ENCODE results near the gene ZFYVE28.
A peak's percentile ranks its signal among the peaks of the same experiment; 100 is the strongest.

ZFYVE28 gene

GRCh38 chr4:2271279-2272025, 147.0 kb downstream of the ZFYVE28 start:
- no peak for DNase-seq (ENCODE audit: low read depth)

GRCh38 chr4:2270341-2271165, 147.9 kb downstream of the ZFYVE28 start:
- DNase-seq (ENCODE audit: low read depth), result no peak

DNA sequence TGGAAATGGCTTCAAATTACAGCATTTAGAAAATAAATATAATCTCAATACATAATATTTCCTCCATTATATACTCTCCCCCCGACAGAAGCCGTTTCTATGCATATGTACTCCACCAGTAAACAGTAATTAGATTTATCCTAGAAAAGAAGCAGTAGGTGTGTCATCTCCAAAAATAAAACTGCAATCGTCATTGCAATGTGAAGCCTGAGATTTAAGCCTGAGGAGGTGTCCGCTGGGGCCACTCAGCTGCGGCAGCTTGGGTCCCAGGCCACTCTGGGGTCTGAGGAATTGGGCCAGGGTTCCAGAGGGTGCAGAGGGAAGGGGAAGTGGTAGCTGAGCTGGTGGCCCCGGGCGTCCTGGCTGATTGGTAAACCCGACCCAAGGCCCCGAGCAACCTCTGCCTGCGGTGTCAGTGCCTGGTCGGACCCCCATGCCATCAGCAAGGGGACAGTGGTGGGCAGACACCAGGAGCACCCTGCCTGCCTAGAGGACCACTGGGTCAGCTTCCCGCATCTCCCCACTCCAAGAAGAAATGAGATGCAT, 148.8 kb downstream of the ZFYVE28 start:
- DNase-seq (ENCODE audit: low read depth), result no peak

DNA sequence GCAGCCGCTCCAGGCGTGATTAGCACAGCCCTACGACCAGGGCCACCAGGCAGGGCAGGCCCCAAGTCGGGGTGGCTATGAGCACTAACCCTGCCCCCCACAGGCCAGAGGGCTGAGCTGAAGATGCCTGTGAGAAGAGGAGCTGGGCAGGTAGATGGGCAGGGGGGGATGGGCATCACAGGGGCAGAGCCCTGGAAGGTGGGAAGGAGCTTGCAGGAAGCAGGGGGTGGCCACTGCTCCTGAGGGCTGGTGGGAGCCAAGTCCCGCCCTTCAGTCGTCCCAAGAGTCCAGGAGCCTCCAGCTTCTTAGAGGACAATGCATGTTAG, 149.3 kb downstream of the ZFYVE28 start:
- DNase-seq (ENCODE audit: low read depth), result no peak

GRCh38 chr4:2268357-2269205, 149.9 kb downstream of the ZFYVE28 start:
- no peak for DNase-seq (ENCODE audit: low read depth)

GRCh38 chr4:2267841-2268240, 150.6 kb downstream of the ZFYVE28 start:
- DNase-seq (ENCODE audit: low read depth), result no peak

- no peak for DNase-seq (ENCODE audit: low read depth)
Observed at GRCh38 chr4:2267320-2267811, 151.1 kb downstream of the ZFYVE28 start.

GRCh38 chr4:2266821-2267220, 151.6 kb downstream of the ZFYVE28 start:
- no peak for DNase-seq (ENCODE audit: low read depth)

GRCh38 chr4:2266181-2266580, 152.3 kb downstream of the ZFYVE28 start:
- DNase-seq (ENCODE audit: low read depth), result no peak

- no peak for DNase-seq (ENCODE audit: low read depth)
Observed at GRCh38 chr4:2265113-2266110, 153.0 kb downstream of the ZFYVE28 start.

DNA sequence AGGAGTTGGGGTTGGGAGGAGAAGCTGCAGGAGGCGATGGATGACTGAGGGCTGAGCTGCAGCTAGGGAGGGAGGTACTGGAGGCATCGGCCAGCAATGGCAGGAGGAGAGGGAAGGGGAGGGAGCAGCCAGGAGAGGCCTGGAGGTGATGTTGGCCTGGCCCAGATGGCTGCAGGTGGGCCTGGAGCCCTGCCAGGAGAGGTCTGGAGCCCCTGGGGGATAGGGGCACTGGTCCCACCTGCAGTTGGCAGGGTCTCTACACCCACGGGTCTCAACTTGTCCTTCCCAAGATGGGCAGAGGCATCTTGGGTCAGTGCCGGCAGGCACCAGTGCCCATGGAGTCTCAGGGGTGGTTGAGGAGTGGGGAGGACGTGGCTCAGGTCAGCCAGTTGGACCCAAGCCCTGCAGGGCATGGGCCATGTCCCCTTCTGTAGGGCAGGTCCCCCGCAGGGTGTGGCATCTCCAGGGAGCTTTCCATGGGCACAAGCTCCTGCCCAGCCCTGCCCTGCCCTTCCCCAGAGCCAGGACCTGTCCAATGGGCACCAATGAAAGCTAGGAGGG, 153.9 kb downstream of the ZFYVE28 start:
- no peak for DNase-seq (ENCODE audit: low read depth)

GRCh38 chr4:2263926-2264321, 154.5 kb downstream of the ZFYVE28 start:
- no peak for DNase-seq (ENCODE audit: low read depth)

DNA sequence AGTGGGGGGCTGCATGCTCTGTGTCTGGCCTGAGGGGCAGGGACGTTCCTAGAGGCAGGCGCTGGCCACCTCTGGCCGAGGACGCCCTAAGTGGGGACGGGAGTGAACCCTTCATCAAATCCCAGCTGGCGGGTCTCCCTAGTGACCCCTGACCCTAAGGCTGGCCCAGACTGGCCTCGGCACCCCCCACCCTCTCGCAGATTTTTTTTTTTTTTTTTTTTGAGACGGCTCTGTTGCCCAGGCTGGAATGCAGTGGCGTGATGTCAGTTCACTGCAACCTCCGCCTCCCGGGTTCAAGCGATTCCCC, 155.5 kb downstream of the ZFYVE28 start:
- no peak for DNase-seq (ENCODE audit: low read depth)

DNA sequence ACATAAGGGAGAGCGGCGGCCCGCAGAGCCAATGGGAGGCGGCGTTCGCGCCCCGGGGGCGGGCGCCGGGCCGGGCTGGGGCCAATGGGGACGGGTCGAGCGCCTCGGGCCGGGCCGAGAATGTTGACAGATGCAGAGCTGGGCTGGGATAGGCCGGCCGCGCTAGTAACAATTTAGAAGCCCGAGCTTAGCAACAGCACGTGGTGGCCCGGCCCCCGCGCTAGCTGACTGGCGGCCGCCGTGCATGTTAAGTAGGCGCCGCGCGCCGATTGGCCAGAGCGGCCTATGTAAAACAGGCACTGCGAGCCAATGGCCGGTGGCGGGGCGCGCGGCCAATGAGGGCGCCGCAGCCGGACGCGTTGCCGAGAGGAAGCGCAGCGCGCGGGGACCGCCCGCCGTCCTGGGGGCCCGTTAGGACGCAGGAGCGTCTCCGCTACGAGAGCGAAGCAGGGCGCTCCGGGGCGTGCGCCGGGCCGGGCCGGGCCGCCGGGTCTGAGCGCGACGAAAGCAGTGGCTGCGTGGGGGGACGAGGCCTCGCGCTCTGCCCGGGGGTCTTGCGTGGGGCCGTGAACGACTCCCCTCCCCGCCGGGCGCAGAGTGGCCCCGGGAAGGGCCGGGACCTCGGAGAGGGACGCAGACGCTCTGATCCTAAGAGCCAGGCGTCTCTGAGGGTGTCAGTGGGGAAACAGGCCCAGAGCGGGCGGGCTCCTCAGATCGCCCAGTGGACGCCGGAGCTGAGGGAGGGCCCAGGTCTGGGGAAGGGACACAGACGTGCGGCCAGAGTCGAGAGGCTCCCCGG, 156.1 kb downstream of the ZFYVE28 start:
- peak; percentile 98 for DNase-seq (ENCODE audit: low read depth)

DNA sequence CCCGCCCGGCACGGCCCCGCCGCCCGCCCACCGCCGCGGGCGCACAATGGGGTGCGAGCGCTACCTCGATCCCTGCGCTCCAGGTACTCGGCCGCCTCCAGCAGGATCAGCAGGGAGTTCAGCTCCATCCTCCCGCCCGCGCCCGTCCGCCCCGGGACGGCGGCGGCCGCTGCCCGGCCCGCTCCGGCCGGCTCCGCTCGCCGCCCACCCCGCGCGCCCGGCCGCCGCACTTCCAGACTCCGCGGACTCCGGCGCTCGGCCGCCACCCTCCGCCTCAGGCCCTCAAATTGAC, 156.6 kb downstream of the ZFYVE28 start, which contains the start of gene MXD4:
Gene MXD4, minus strand, starts transcription at position 257 of the 292 bp plus-strand sequence. Its CDS starts 129 bp downstream, at position 128.
- no peak for DNase-seq (ENCODE audit: low read depth)

GRCh38 chr4:2261110-2261852, 157.2 kb downstream of the ZFYVE28 start:
- DNase-seq (ENCODE audit: low read depth), result peak; percentile 50

DNA sequence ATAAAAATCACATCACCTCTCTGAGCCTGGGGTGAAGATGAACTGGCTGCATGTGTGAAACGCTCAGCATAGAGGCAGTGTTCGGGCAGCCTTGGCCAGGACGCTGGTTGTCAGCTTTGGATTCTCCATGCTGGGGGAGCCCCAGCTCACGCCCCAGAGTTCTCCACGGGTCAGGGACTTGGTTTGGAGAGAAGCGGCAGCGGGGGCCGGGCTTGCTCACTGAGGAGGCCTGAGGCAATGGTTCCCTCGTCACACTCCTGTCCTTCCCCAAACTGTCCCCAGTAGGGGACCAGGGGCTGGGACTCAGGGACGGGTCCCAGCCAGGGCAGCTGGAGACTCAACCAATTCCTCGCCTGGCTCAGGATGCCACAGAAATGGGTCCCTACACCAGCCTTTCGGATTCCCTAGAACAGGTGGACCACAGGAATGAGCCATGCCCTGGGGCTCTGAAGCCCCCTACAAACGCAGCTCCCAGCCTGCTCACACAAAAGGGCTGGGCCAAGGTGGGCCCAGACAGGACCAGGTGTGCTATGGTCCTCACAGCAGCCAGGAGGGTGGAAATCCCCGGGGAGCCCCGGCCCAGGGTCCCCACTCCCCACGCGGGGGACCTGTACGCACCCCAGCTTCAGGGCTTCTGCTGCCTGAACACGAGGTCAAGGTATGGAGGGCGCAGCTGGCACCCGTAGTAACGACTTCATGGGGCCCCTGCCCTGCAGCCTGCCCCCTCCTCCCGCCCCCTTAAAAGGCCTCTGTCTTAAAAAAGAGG, 157.9 kb downstream of the ZFYVE28 start:
- no peak for DNase-seq (ENCODE audit: low read depth)

DNA sequence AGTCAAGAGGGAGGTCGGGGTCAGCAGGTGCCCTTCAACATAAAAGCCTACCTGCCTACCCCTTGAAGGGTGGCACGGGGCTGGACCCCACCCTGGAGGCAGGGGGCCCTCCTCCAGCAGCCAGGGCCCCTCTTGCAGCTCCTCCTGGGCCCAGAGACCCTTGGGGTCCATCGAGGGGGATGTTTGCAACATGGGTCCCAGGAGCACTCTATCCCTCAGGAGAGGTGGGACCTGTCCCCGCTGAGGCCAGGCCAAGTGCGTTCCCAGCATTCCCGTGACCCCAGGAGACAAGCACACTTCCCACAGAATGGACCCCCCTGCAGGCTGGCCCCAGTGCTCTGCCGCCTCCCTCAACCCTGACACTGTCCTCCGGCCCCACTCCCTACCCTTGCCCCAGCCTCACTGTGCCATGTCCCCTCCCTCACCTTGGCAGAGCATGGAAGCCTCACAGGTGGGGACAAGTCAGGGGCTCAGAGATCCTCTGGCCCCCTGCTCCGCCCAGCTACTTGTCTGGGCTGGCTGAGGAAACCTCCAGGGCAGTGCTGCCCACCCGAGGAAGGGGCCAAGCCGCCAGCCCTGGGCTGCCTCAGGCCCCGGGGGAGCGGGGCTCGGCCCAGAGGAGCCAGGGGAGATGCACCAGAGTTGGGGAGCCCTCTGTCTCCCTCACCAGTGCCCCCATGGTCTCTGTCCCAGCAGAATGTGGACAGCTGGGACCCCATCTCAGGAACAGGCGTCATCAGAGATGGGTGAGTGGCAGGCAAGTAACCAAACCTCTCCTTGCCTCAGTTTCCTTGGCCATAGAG, 158.7 kb downstream of the ZFYVE28 start:
- DNase-seq (ENCODE audit: low read depth), result no peak

Data from T-helper 22 cell (primary cell).